ENCODE measurements around the gene PABPC3.

The PABPC3 gene

GRCh38 chr13:25111585-25111956 is 15.6 kb downstream of the PABPC3 start:
- DNase-seq (ENCODE audit: low read depth in 2 of 2): no peak

GRCh38 chr13:25112695-25113255 is 16.8 kb downstream of the PABPC3 start:
- DNase-seq (ENCODE audit: low read depth in 2 of 2): no peak

GRCh38 chr13:25114220-25114619 is 18.3 kb downstream of the PABPC3 start:
- DNase-seq (ENCODE audit: low read depth in 2 of 2): peak; percentile 25 to 53

GRCh38 chr13:25116044-25116443 is 20.1 kb downstream of the PABPC3 start:
- no peak for DNase-seq (ENCODE audit: low read depth in 2 of 2)

GRCh38 chr13:25117312-25117711 is 21.4 kb downstream of the PABPC3 start:
- DNase-seq (ENCODE audit: low read depth in 2 of 2): no peak

GRCh38 chr13:25118378-25118905 is 22.5 kb downstream of the PABPC3 start:
- no peak for DNase-seq (ENCODE audit: low read depth in 2 of 2)

- DNase-seq (ENCODE audit: low read depth in 2 of 2): no peak
Measured at GRCh38 chr13:25130944-25131343, 35.0 kb downstream of the PABPC3 start.

GRCh38 chr13:25131881-25132420 is 36.0 kb downstream of the PABPC3 start:
- no peak for DNase-seq (ENCODE audit: low read depth in 2 of 2)

- DNase-seq (ENCODE audit: low read depth in 2 of 2): no peak
Measured at GRCh38 chr13:25132751-25133390, 36.9 kb downstream of the PABPC3 start.

GRCh38 chr13:25135896-25136295 is 40.0 kb downstream of the PABPC3 start:
- DNase-seq (ENCODE audit: low read depth in 2 of 2): no peak

- DNase-seq (ENCODE audit: low read depth in 2 of 2): no peak
Measured at GRCh38 chr13:25136880-25137787, 41.2 kb downstream of the PABPC3 start.

GRCh38 chr13:25137788-25138115 is 41.8 kb downstream of the PABPC3 start:
- DNase-seq (ENCODE audit: low read depth in 2 of 2): no peak

GRCh38 chr13:25141042-25141441 is 45.1 kb downstream of the PABPC3 start:
- DNase-seq (ENCODE audit: low read depth in 2 of 2): no peak

- DNase-seq (ENCODE audit: low read depth in 2 of 2): no peak
Measured at GRCh38 chr13:25143706-25144105, 47.8 kb downstream of the PABPC3 start.

GRCh38 chr13:25147638-25148401 is 51.9 kb downstream of the PABPC3 start:
- no peak for DNase-seq (ENCODE audit: low read depth in 2 of 2)

GRCh38 chr13:25148402-25148771 is 52.5 kb downstream of the PABPC3 start:
- no peak for DNase-seq (ENCODE audit: low read depth in 2 of 2)

All from activated CD4-positive, alpha-beta T cell treated with anti-CD3 and anti-CD28 coated beads for 24 hours (primary cell).